Heart right ventricle (tissue), 16 donors: ENCODE measurements around the gene DDX39B. TPM values are rescaled to one million over a fixed set of nuclear protein-coding genes. Genes with fewer than 3 reads are reported as not detected.
A peak's percentile ranks its signal among the peaks of the same experiment; 100 is the strongest.

Source experiments
- ATAC-seq, 8 donors: fragments of 200-7000 bp; cut with Tn5 transposase; one replicate each; pipeline ENCODE4 v1.9.1; 2020; ENCODE audit warnings: mild to moderate bottlenecking in 8 of 8, moderate library complexity in 8 of 8, moderate number of reproducible peaks in 1 of 8
- DNase-seq, 2 donors: peaks; one replicate each; pipeline ENCODE4 v3.0.0-alpha.2; 2020
- H3K27ac ChIP-seq, 10 donors: fragments of 200-600 bp; sonication (generic) in 2 of 10; one replicate each; pipeline versions ENCODE4 v1.5.0 to v1.8.0; 2020 to 2022; ENCODE audit warnings: mild to moderate bottlenecking in 3 of 10
- H3K27me3 ChIP-seq, 7 donors: fragments of 200-600 bp; one replicate each; pipeline ENCODE4 v1.8.0; 2021 to 2022; ENCODE audit warnings: mild to moderate bottlenecking in 2 of 7
- H3K36me3 ChIP-seq, 9 donors: fragments of 200-600 bp; sonication (generic) in 1 of 9; one replicate each; pipeline versions ENCODE4 v1.5.0 to v1.8.0; 2020 to 2022; ENCODE audit warnings: mild to moderate bottlenecking in 2 of 9
- H3K4me1 ChIP-seq, 9 donors: fragments of 200-600 bp; sonication (generic) in 1 of 9; one replicate each; pipeline versions ENCODE4 v1.5.0 to v1.8.0; 2020 to 2022; ENCODE audit warnings: mild to moderate bottlenecking in 4 of 9
- H3K4me3 ChIP-seq, 10 donors: fragments of 200-600 bp; sonication (generic) in 2 of 10; one replicate each; pipeline versions ENCODE4 v1.5.0 to v1.8.0; 2020 to 2022; ENCODE audit warnings: mild to moderate bottlenecking in 7 of 10, moderate library complexity in 2 of 10
- H3K9me3 ChIP-seq, 11 donors: fragments of 200-600 bp in 10 of 11; sonication (generic) in 2 of 11; one replicate each; pipeline versions ENCODE4 v1.5.0 to v1.8.0; 2013 to 2022; ENCODE audit warnings: mild to moderate bottlenecking in 2 of 11, control low read depth in 1 of 11, moderate library complexity in 1 of 11
- WGBS, 2 donors: extraction: QIAGEN DNeasy Blood & Tissue Kit; methylation state at CpG; one replicate each; pipeline ENCODE4 v1.1.7; 2013; ENCODE audit warnings: inconsistent platforms in 1 of 2; 5-methylcytosine and 5-hydroxymethylcytosine counted together
- intact Hi-C, 10 donors: fragments of 100-400 bp; cut with DNase I; formaldehyde crosslinking; loops; one replicate each; pipeline versions ENCODE4 v1.11.1 to v1.14.2; 2022
- polyA plus RNA-seq, 2 donors: library from polyadenylated mRNA; stranded (reverse); fragments of 200-250 nt; gene quantifications; one replicate each; pipeline ENCODE4 v1.2.3, GENCODE V29; 2013
- total RNA-seq, 10 donors: library from RNA; stranded (reverse); fragmentation: NEBNext Ultra II Directional in 3 of 10; extraction: Animal tissue kit (Norgen Biotek cat#: 25700) in 3 of 10; gene quantifications; one replicate each; pipeline versions ENCODE4 v1.2.1 to v1.2.4, GENCODE V29; 2021 to 2023
- TF ChIP-seq, protein P1 (sequence below), 9 donors: fragments of 200-600 bp; sonication (generic) in 2 of 9; IDR thresholded peaks; one replicate each; pipeline versions ENCODE4 v1.5.0 to v1.8.0; 2021 to 2022; ENCODE audit warnings: antibody characterized with exemption in 9 of 9, mild to moderate bottlenecking in 5 of 9, moderate library complexity in 1 of 9
- donor health status: Arrhythmogenic right ventricular cardiomyopathy.
- donor health status: ischemic (EF 13 %, LVEDD 7.1; RV severe dilation, severe dysfunction).
- donor health status: healthy with polysubstance abuse.
- donor health status: DM: no; HTN: yes; CAD: no.
- donor health status: DM: no; HTN: no; CAD: no.
- donor health status: ischemic (EF 25% LVEDD 6.9; RV normal size, moderate dysfunction).
- donor health status: ischemic (EF 25% LVEDD 5.7; RV mildly dilated, moderate dysfunction).
- donor health status: healthy.
- donor health status: DM: yes; HTN: yes; CAD: no.
- donor health status: Ischemic cardiomyopathy.
- donor health status: ischemic (EF 35%, LVEDD 5.7; RV mildly dilated, moderate dysfunction).
- donor health status: nonischemic (EF 11% LVEDD 7.7; RV severe dilation, severe dysfunction).
- donor health status: DM: yes; HTN: yes; CAD: no.
- donor health status: PGD.
- donor health status: ischemic (EF 29% LVEDD 5.4; RV normal size, mild dysfunction).
- donor health status: nonischemic (EF 23%, LVEDD 6.1; RV moderate dilation, normal function).

Gene DDX39B
- total and polyA plus RNA-seq, 12 donors: 154 to 422 (median 172) TPM

DNA sequence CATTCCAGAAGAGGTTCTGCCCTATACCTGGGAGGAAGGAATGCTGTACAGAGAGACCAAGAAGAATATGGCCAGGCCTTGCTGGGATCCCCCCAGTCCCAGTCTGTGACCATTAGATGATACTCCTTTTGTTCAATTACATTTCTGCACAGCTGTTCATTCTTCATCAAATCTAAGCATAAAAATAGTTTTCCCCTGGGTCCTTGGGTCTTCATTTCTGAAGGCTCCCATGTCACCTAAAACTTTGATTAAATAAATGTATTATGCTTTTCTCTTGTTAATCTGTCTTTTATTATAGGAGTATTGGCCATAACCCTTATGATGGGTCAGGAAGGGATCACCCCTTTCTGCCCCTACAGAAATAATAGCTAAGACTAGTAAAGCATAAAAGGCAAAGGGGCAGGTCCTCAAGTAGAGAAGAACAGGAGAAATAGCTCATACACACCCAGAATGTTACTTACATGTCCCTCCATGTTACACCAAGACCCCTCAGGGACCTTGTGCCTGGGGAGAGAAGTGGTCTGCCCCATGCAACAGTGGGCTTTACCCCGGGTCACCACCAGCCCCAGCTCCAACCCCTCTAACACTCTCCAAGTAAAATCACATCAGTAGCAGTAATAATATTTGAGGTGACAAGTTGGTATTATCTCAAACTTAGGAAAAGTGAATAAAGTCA is 28.2 kb upstream of the DDX39B start:
- WGBS, 2 donors: 80 to 84% methylated on average over 1 of the region's 1 CpG

DNA sequence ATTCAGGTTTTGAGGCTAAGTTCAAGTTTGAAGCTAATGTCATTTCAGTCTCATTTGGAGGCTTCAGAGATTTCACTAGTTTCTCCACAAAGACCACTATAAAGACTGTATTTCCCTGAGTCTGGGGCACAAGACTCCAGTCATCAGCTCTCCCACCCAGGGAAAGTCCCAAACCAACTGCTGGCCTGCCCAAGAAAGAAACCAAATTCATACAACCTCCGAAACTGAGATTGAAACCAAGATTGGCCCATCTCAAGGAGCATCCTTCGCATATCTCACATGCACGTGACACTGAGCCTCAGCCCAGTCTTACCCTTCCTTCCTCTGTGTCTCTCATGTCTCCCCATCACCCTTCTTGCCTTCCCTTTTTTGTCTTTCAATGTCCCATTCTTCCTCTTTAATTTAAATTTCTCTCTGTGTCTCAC is 26.7 kb upstream of the DDX39B start:
- Histone ChIP-seq H3K36me3 (no peaks in the 10 kb centered on the region), H3K27ac (peak overlapping the region in 1 of 10 donors; percentile 56), H3K9me3 (no peaks in the 10 kb centered on the region), H3K27me3 (peaks cover 0 to 11% (median 0%) of the 10 kb centered on the region in 7 donors), H3K4me3 (no peak overlapping the region), H3K4me1 (peaks cover 0 to 28% (median 0%) of the 10 kb centered on the region in 9 donors)
- intact Hi-C loops: no loop called here
- DNase-seq: no peak
- TF ChIP-seq, protein P1, sequence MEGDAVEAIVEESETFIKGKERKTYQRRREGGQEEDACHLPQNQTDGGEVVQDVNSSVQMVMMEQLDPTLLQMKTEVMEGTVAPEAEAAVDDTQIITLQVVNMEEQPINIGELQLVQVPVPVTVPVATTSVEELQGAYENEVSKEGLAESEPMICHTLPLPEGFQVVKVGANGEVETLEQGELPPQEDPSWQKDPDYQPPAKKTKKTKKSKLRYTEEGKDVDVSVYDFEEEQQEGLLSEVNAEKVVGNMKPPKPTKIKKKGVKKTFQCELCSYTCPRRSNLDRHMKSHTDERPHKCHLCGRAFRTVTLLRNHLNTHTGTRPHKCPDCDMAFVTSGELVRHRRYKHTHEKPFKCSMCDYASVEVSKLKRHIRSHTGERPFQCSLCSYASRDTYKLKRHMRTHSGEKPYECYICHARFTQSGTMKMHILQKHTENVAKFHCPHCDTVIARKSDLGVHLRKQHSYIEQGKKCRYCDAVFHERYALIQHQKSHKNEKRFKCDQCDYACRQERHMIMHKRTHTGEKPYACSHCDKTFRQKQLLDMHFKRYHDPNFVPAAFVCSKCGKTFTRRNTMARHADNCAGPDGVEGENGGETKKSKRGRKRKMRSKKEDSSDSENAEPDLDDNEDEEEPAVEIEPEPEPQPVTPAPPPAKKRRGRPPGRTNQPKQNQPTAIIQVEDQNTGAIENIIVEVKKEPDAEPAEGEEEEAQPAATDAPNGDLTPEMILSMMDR (IDR thresholded peaks at IDR 0.05): no peak
- ATAC-seq: peak in 2 of 8 donors; percentile 49 to 69
- WGBS, 2 donors: 67 to 84% methylated on average over 3 of the region's 3 CpGs

More for the DNA sequence above, 28.2 kb upstream of the DDX39B start:
- no peak for DNase-seq
- ATAC-seq: no peak
- Histone ChIP-seq H3K27me3 (peaks cover 0 to 11% (median 0%) of the 10 kb centered on the region in 7 donors), H3K36me3 (no peaks in the 10 kb centered on the region), H3K4me1 (peaks cover 0 to 31% (median 3%) of the 10 kb centered on the region in 9 donors), H3K27ac (no peak overlapping the region), H3K9me3 (no peaks in the 10 kb centered on the region), H3K4me3 (no peak overlapping the region)
- intact Hi-C loops: no loop called here
- TF ChIP-seq, protein P1 (IDR thresholded peaks at IDR 0.05): no peak

DNA sequence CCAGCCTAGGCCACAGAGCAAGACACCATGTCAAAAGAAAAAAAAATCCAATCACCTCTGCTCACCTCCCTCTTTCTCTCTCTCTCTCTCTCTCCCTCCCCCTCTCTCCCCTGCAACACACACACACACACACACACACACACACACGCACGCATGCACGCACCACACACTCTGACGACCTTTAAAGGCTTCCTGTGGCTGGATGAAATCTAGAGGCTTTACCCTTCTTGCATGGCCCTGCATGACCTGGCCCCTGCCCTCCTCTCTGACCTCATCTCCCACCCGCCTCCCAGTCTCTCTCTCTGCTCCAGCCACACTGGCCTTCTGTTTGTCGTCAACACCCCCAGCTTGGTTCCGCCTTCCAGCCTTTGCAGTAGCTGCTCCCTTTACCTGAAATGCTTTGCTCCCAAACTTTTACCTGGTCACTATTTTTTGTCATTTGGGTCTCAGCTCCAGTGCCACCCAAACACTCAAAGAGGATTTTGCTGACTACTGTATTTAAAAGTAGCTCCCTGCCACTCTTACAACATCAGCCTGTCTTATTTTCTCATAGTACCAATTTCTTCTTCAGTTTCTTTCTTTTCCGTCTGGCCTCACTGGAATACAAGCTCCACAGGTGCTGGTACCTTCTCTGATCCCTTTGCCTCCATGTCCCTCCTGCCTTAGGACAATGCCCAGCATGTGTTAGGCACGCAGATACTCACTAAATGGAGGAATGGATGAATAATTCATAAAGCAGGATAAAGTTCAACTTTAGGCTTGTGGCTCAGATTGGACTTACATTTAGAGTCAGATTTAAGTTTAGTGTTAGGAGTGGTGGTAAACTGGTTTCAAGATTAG is 25.9 kb upstream of the DDX39B start:
- Histone ChIP-seq H3K27ac (peak overlapping the region in 1 of 10 donors; percentile 47), H3K27me3 (peaks cover 0 to 11% (median 0%) of the 10 kb centered on the region in 7 donors), H3K9me3 (no peaks in the 10 kb centered on the region), H3K4me3 (no peak overlapping the region), H3K36me3 (no peaks in the 10 kb centered on the region), H3K4me1 (peaks cover 0 to 36% (median 0%) of the 10 kb centered on the region in 9 donors)
- DNase-seq (no peak), ATAC-seq (no peak)
- 53% methylated on average over 9 of the region's 9 CpGs for WGBS, 2 donors
- intact Hi-C loops: no loop called here
- TF ChIP-seq, protein P1 (IDR thresholded peaks at IDR 0.05): no peak

DNA sequence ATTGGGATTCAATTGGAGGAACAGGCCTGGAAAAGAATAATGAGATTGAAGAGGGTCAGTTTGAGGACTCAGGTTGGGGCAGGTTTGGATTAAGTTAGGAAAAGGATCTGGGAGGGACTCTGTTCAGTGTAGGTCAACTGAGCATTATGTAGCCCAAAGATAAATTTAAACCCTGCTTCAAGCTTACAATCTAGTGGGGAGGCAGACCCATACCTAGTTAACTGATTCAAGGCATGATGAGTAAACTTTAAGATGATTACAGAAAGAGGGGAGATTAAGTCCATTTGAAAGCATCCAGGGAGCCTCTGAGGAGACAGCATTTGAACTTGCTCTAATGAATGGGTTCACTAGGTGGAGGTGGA is 18.9 kb upstream of the DDX39B start:
- intact Hi-C loops: no loop called here
- Histone ChIP-seq H3K27ac (peak overlapping the region in 9 of 10 donors; percentile 70 to 91 (median 82)), H3K4me1 (peaks cover 20 to 83% (median 40%) of the 10 kb centered on the region in 9 donors), H3K9me3 (no peaks in the 10 kb centered on the region), H3K4me3 (no peak overlapping the region), H3K27me3 (no peaks in the 10 kb centered on the region), H3K36me3 (peaks cover 5 to 44% (median 15%) of the 10 kb centered on the region in 9 donors)
- TF ChIP-seq, protein P1 (IDR thresholded peaks at IDR 0.05): no peak
- DNase-seq: no peak
- no peak for ATAC-seq
